ENCODE measurements around the gene HIPK1. TPM values are rescaled to one million over a fixed set of nuclear protein-coding genes. Genes with fewer than 3 reads are reported as not detected.

Gene HIPK1
- total RNA-seq, 4 donors from 2014 or later: 60.6 to 89.9 (median 76.5) TPM

DNA sequence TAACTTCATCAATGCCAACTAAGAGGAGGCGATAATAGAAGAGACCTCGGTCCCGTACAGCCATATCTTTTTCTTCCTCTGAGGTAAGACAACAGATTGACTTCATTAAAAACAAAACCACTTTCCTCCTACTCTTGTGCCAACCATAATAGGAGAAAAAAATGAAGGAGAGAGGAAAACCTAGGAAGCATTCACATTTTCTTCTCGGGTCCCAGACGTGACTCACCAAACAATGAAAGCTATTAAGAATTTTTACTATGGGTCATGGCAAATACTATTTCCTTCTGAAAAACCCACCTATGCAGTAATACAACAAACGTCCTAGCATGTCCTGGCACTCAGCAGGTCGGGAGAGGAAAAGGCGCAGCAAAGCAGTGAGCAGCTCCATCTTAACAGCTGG, 33.2 kb upstream of the HIPK1 start:
- TF ChIP-seq POLR2AphosphoS5 (IDR thresholded peaks at IDR 0.05): no peak
- TF ChIP-seq, protein P1, sequence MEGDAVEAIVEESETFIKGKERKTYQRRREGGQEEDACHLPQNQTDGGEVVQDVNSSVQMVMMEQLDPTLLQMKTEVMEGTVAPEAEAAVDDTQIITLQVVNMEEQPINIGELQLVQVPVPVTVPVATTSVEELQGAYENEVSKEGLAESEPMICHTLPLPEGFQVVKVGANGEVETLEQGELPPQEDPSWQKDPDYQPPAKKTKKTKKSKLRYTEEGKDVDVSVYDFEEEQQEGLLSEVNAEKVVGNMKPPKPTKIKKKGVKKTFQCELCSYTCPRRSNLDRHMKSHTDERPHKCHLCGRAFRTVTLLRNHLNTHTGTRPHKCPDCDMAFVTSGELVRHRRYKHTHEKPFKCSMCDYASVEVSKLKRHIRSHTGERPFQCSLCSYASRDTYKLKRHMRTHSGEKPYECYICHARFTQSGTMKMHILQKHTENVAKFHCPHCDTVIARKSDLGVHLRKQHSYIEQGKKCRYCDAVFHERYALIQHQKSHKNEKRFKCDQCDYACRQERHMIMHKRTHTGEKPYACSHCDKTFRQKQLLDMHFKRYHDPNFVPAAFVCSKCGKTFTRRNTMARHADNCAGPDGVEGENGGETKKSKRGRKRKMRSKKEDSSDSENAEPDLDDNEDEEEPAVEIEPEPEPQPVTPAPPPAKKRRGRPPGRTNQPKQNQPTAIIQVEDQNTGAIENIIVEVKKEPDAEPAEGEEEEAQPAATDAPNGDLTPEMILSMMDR (IDR thresholded peaks at IDR 0.05): no peak
- no peak for TF ChIP-seq POLR2A (IDR thresholded peaks at IDR 0.05; ENCODE audit: low read depth)
- no peak for TF ChIP-seq EP300 (IDR thresholded peaks at IDR 0.05)
- Histone ChIP-seq H3K27me3 (no peaks in the 10 kb centered on the region), H3K27ac (replicated peaks in 1 of 4) (no peak overlapping the region), H3K4me3 (no peak overlapping the region), H3K4me1 (peaks cover 0 to 6% (median 2%) of the 10 kb centered on the region in 4 donors), H3K9me3 (no peaks in the 10 kb centered on the region), H3K36me3 (peaks cover 25 to 73% (median 63%) of the 10 kb centered on the region in 4 donors)
- DNase-seq (ENCODE audit: extremely low spot score): no peak
- intact Hi-C loops (cut with DNase I): no loop called here
- 88% methylated on average over 8 of the region's 8 CpGs for WGBS

DNA sequence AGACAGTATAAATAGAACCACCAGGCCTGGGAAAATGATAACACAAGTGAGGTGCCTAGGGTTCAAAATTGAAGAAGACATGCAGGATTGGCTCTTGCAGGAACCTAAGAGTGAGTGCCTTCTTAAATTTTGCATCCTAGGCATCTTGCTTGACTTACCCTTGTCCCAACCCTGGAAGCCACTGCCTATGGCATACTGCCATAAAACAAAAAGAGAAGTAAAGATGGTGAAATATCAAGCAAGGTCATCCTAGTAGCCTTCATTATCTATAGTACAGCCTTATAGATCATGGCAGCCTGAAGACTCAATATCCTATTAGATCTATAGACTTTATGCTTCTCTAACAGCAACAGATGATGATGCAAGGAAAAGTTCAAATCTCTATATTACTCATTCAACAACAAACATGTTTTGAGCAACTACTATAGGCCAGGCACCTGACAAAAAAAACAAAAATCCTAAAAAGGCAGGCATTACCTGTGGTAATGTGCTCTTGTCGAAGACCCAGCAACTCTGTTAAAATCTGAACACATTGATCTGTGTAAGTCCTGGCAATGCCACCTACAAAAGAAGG, 30.8 kb upstream of the HIPK1 start:
- no peak for DNase-seq (ENCODE audit: extremely low spot score)
- TF ChIP-seq POLR2AphosphoS5 (IDR thresholded peaks at IDR 0.05) (no peak), EP300 (IDR thresholded peaks at IDR 0.05) (no peak), POLR2A (IDR thresholded peaks at IDR 0.05; ENCODE audit: low read depth) (no peak)
- TF ChIP-seq, protein P1 (IDR thresholded peaks at IDR 0.05): no peak
- Histone ChIP-seq H3K4me1 (peaks cover 5 to 11% (median 7%) of the 10 kb centered on the region in 4 donors), H3K27ac (replicated peaks in 1 of 4) (no peak overlapping the region), H3K27me3 (no peaks in the 10 kb centered on the region), H3K4me3 (no peak overlapping the region), H3K36me3 (peaks cover 25 to 86% (median 66%) of the 10 kb centered on the region in 4 donors), H3K9me3 (no peaks in the 10 kb centered on the region)
- intact Hi-C loops (cut with DNase I): no loop called here
- 100% methylated on average over 1 of the region's 1 CpG for WGBS

DNA sequence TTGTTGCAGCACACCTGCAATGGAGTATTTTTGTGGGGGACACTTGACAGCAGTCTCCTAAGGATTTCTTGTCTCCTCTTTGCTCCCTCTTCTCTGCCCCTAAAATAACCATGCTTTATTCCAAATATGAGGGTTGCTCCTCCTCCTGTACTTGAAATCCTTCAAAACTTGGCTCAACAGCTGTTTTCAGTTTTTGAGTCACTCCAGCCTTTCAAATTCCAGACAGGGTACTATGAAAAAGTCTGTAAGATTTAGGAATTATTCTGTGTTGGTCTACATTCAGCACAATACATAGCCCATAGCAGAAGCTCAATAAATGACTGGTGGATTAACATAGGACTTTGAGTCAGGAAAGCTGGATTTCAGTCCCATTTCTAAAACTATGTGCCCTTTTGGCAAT, 30.0 kb upstream of the HIPK1 start:
- H3K9me3 ChIP-seq: no peaks in the 10 kb centered on the region
- H3K4me3 ChIP-seq: no peak overlapping the region
- H3K36me3 ChIP-seq: peaks cover 25 to 80% (median 66%) of the 10 kb centered on the region in 4 donors
- peaks cover 13 to 19% (median 15%) of the 10 kb centered on the region in 4 donors for H3K4me1 ChIP-seq
- no peak overlapping the region for H3K27ac ChIP-seq (replicated peaks in 1 of 4)
- no peaks in the 10 kb centered on the region for H3K27me3 ChIP-seq
- intact Hi-C loops (cut with DNase I): no loop called here
- TF ChIP-seq POLR2AphosphoS5 (IDR thresholded peaks at IDR 0.05) (no peak), EP300 (IDR thresholded peaks at IDR 0.05) (no peak), POLR2A (IDR thresholded peaks at IDR 0.05; ENCODE audit: low read depth) (no peak)
- TF ChIP-seq, protein P1 (IDR thresholded peaks at IDR 0.05): no peak
- DNase-seq (ENCODE audit: extremely low spot score): no peak

DNA sequence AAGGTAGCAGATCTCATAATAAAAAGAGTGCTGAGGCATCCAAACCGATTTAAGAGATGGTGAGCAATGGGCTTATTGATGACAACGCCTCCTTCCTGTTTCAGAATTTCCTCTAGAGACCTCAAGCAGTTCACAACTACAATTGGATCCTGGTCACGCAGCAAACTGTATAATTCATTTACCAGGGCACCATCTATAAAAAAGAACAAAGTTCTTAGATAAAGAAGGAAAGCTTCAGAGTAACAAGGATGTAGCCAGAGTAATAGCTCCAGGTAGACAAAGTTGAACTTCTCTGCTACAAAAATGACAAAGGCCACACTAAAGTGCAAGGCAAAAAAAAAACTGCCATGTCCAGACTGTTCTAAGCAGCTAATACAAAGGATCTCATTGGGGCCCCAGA, 27.9 kb upstream of the HIPK1 start:
- H3K27me3 ChIP-seq: no peaks in the 10 kb centered on the region
- no peak for DNase-seq (ENCODE audit: extremely low spot score)
- H3K4me1 ChIP-seq: peaks cover 21 to 30% (median 26%) of the 10 kb centered on the region in 4 donors
- no peak overlapping the region for H3K4me3 ChIP-seq
- 80% methylated on average over 3 of the region's 3 CpGs for WGBS
- intact Hi-C loops (cut with DNase I): loop anchor here (5.0 kb wide), 2 partner anchors 46 to 64 kb away; no protein-coding TSS in a partner anchor
- no peaks in the 10 kb centered on the region for H3K9me3 ChIP-seq
- peaks cover 14 to 59% (median 45%) of the 10 kb centered on the region in 4 donors for H3K36me3 ChIP-seq
- no peak overlapping the region for H3K27ac ChIP-seq (replicated peaks in 1 of 4)
- no peak for TF ChIP-seq EP300 (IDR thresholded peaks at IDR 0.05)
- TF ChIP-seq, protein P1 (IDR thresholded peaks at IDR 0.05): no peak
- no peak for TF ChIP-seq POLR2AphosphoS5 (IDR thresholded peaks at IDR 0.05)
- no peak for TF ChIP-seq POLR2A (IDR thresholded peaks at IDR 0.05; ENCODE audit: low read depth)

All from esophagus muscularis mucosa (tissue), 4 donors.